Thyroid gland (tissue), 4 donors: ENCODE results near the gene ACSM2A. TPM values are rescaled to one million over a fixed set of nuclear protein-coding genes. Genes with fewer than 3 reads are reported as not detected.
"Not testable (repeated sequence)": the region's sequence is repeated elsewhere in the genome, so short reads cannot be mapped to it uniquely, and the experiment has no call there.

ENCODE experiments used
- DNase-seq, 2 donors: peaks; one replicate each; pipeline ENCODE4 v3.0.0-alpha.2; 2019
- H3K27ac ChIP-seq, 3 donors: fragments of 200-600 bp; sonication (generic); 1 replicate in 2 of 3; 2 replicates in 1 of 3; pipeline ENCODE4 v1.5.1; 2016 to 2019; ENCODE audit warnings: mild to moderate bottlenecking in 1 of 3, moderate library complexity in 1 of 3
- H3K27me3 ChIP-seq: fragments of 200-600 bp; sonication (generic); one replicate; pipeline ENCODE4 v1.5.1; 2019
- H3K36me3 ChIP-seq, 2 donors: fragments of 200-600 bp; sonication (generic); one replicate each; pipeline ENCODE4 v1.5.1; 2016 to 2019
- H3K4me1 ChIP-seq, 2 donors: fragments of 200-600 bp; sonication (generic); one replicate each; pipeline ENCODE4 v1.5.1; 2017 to 2019
- H3K4me3 ChIP-seq, 3 donors: fragments of 200-600 bp; sonication (generic); replicated peaks in 1 of 3; 1 replicate in 2 of 3; 2 replicates in 1 of 3; pipeline ENCODE4 v1.5.1; 2016; ENCODE audit warnings: mild to moderate bottlenecking in 1 of 3
- H3K9me3 ChIP-seq: fragments of 200-600 bp; sonication (generic); one replicate; pipeline ENCODE4 v1.5.1; 2017
- POLR2A ChIP-seq, 2 donors: fragments of 450-650 bp; IDR thresholded peaks; one replicate each; pipeline ENCODE4 v1.6.1; 2017; ENCODE audit warnings: antibody characterized with exemption in 2 of 2, mild to moderate bottlenecking in 2 of 2, moderate library complexity in 1 of 2
- WGBS, 2 donors: methylation state at CpG; one replicate each; pipeline ENCODE4 v1.1.5; 2017; 5-methylcytosine and 5-hydroxymethylcytosine counted together
- intact Hi-C: fragments of 100-400 bp; cut with DNase I; formaldehyde crosslinking; loops from one replicate; pipeline ENCODE4 v1.15.1; 2023
- total RNA-seq, 4 donors: library from RNA; depleted of rRNA; stranded (reverse); fragments of >200 nt; gene quantifications; one replicate each; pipeline ENCODE4 v1.2.3, GENCODE V29; 2016
- TF ChIP-seq, protein P1 (sequence below), 6 experiments: fragments of 200-600 bp in 3 of 6; fragments of 450-650 bp in 3 of 6; sonication (generic) in 3 of 6; IDR thresholded peaks; one replicate each; pipeline ENCODE4 v1.5.1; 2016 to 2019; ENCODE audit warnings: antibody characterized with exemption in 6 of 6, mild to moderate bottlenecking in 2 of 6, inconsistent platforms in 1 of 6, moderate library complexity in 1 of 6

ACSM2A gene
- total RNA-seq, 4 donors from 2014 or later = 0.20 to 0.56 TPM; not detected in 2

DNA sequence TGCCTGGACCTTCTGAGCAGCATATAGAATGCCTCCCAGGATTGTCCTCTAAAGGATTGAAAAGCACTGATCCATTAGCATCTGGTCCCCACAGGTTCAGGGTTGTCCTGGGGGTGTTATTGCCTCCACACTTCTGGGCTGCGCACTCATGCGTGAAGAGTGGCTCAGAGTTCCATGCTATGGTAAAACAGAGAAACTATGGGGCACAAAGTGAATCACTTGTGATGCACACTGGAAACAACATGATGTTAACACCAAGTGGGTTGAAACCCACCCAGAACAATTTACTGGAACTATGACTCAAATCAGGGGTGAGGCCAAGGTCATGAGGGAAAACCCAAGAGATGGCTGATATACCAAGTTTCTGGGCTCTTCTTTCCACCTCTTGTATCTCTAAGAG, 18.6 kb downstream of the ACSM2A start:
- H3K4me3 ChIP-seq, H3K9me3 ChIP-seq, H3K27me3 ChIP-seq, intact Hi-C loops, H3K36me3 ChIP-seq, H3K4me1 ChIP-seq, H3K27ac ChIP-seq, DNase-seq: not testable (repeated sequence)
- WGBS, 2 donors = 100% methylated on average over 2 of the region's 2 CpGs

DNA sequence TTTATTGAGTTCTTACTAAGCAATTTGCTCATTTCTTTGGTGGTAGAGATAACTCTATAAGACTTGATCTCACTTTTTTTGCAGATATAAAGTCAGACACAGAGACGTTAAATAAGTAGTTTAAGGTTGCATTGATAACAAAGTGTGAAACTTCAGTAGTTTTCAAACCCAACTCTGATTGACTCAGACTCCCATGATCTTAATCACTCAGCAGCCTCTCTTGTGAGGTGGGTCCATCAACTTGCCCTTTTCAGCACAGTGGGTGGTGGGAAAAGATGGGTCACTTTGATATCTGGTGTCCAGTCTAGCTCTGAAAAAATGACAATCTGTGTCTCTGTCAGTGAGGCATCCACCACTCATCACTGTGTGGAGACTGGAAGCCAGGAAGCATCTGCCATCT, 19.4 kb downstream of the ACSM2A start:
- H3K36me3 ChIP-seq, H3K27me3 ChIP-seq, intact Hi-C loops, H3K4me1 ChIP-seq, DNase-seq, H3K9me3 ChIP-seq, H3K27ac ChIP-seq, H3K4me3 ChIP-seq: not testable (repeated sequence)
- 85 to 88% methylated on average over 1 of the region's 1 CpG for WGBS, 2 donors

DNA sequence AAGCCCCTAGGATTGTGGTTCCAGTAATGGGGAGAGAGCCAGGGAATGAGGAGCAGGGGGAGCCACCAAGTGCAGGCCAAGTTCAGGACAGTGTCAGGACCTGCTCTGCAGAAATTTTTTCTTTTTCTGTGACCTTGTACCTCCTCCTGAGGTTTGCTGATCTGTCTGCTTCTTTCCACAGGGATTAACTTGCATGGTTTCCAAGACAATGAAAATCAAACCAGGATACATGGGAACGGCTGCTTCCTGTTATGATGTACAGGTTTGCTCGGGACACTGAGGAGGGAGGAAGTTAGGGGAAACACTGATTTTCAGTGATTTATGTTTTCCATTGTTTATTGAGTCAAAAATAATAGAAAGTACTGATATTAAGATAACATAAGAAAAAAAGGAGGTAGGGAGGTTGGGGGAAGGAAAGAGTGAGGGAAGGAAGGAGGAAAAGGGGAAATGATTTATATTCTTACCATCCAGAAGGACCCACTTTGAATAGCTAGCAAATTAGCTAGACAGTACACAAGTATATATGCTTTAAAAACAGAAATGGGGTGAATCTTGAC, 25.9 kb downstream of the ACSM2A start:
- H3K9me3 ChIP-seq, intact Hi-C loops, H3K27me3 ChIP-seq, H3K4me1 ChIP-seq, DNase-seq, H3K4me3 ChIP-seq, H3K27ac ChIP-seq, H3K36me3 ChIP-seq: not testable (repeated sequence)
- 54 to 61% methylated on average over 2 of the region's 2 CpGs for WGBS, 2 donors

DNA sequence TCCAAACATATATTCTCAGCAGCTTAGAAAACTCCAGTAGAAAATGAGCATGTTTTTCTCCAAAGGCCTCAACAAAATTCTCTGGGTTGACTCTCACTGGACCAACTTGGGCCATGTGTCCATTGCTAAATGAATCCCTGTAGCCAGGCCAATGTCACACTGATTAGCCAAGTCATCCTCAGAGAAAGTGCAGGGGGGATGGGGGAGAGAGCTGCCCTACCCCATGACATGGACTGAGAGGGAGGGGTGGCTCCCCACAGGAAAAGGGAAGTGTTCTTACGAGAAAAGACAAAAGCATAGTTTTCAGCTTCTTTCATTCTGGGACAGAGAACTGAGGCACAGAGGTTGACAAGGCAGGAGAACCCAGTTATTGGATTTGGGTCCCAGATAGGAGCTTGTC, 32.7 kb downstream of the ACSM2A start:
- H3K36me3 ChIP-seq, H3K27me3 ChIP-seq, H3K9me3 ChIP-seq, H3K4me1 ChIP-seq, H3K27ac ChIP-seq, DNase-seq, intact Hi-C loops, H3K4me3 ChIP-seq: not testable (repeated sequence)
- 57 to 67% methylated on average over 1 of the region's 1 CpG for WGBS, 2 donors

DNA sequence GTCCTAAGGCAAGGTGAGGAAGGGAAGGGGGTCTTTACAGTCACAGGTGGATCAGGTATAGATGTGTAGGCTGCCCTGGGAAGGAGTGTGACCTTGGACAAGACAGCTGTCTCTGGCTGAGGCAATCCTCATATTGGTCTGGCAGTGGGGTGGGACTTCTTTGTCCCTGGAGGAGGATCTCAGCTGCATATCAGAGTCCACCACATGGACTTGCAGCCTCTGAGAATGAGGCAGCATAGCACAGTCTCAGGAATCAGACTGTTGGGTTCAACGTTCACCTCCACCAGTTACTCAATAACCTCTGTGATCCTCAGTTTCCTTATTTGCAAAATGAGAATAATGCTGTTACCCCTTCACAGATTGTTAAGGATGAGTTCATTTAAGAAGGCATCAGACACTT, 33.4 kb downstream of the ACSM2A start:
- no peak overlapping the region for H3K27ac ChIP-seq
- DNase-seq = no peak
- TF ChIP-seq, protein P1, sequence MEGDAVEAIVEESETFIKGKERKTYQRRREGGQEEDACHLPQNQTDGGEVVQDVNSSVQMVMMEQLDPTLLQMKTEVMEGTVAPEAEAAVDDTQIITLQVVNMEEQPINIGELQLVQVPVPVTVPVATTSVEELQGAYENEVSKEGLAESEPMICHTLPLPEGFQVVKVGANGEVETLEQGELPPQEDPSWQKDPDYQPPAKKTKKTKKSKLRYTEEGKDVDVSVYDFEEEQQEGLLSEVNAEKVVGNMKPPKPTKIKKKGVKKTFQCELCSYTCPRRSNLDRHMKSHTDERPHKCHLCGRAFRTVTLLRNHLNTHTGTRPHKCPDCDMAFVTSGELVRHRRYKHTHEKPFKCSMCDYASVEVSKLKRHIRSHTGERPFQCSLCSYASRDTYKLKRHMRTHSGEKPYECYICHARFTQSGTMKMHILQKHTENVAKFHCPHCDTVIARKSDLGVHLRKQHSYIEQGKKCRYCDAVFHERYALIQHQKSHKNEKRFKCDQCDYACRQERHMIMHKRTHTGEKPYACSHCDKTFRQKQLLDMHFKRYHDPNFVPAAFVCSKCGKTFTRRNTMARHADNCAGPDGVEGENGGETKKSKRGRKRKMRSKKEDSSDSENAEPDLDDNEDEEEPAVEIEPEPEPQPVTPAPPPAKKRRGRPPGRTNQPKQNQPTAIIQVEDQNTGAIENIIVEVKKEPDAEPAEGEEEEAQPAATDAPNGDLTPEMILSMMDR (IDR thresholded peaks at IDR 0.05) = no peak
- no peak for TF ChIP-seq POLR2A (IDR thresholded peaks at IDR 0.05)
- no peaks in the 10 kb centered on the region for H3K4me1 ChIP-seq
- H3K9me3 ChIP-seq = no peaks in the 10 kb centered on the region
- intact Hi-C loops = no loop called here
- H3K27me3 ChIP-seq = no peaks in the 10 kb centered on the region
- no peaks in the 10 kb centered on the region for H3K36me3 ChIP-seq
- H3K4me3 ChIP-seq = no peak overlapping the region
- WGBS, 2 donors = 73 to 100% methylated on average over 1 of the region's 1 CpG

DNA sequence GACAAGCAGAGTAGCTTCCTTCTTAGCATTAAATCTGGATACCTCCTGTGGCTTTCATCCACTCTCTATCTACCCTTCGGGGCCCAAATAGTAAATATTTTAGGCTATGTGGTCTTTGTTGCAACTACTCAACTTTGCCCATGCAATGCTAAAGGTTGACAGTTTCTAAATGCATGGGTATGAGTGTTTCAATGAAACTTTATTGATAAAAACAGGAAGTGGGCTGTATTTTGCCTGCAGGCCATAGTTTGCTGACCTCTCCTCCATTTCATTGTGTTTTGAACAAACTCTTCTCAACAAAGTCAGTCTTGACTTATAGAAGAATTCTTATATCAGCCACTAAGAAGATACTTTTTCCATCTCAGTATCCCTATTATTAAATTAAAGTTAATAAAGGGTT, 34.1 kb downstream of the ACSM2A start:
- no peak overlapping the region for H3K4me3 ChIP-seq
- 79 to 81% methylated on average over 1 of the region's 1 CpG for WGBS, 2 donors
- intact Hi-C loops = no loop called here
- H3K9me3 ChIP-seq = no peaks in the 10 kb centered on the region
- H3K27ac ChIP-seq = no peak overlapping the region
- DNase-seq = no peak
- no peaks in the 10 kb centered on the region for H3K27me3 ChIP-seq
- TF ChIP-seq POLR2A (IDR thresholded peaks at IDR 0.05) = no peak
- TF ChIP-seq, protein P1 (IDR thresholded peaks at IDR 0.05) = no peak
- no peaks in the 10 kb centered on the region for H3K36me3 ChIP-seq
- no peaks in the 10 kb centered on the region for H3K4me1 ChIP-seq

DNA sequence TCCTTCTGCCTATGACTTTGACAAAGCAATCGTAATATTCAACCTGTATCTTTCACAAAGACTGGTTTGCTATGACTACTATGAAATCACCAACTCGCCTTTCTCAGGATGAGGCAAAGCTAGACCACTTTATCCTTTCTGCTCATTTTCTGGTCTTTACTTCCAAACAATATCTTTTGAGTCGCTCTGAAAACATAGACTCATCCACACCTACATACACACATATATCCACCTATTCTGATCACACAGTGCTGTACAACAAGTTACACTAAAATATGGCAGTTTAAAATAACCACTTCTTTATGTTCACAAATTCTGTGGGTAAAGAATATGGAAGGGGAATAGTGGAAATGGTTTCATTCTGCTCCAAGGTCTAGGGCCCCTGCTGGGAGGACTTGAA, 39.7 kb downstream of the ACSM2A start:
- no CpG with 5 or more reads among the region's 3 CpGs for WGBS, 2 donors
- H3K4me3 ChIP-seq = not testable (repeated sequence)

DNA sequence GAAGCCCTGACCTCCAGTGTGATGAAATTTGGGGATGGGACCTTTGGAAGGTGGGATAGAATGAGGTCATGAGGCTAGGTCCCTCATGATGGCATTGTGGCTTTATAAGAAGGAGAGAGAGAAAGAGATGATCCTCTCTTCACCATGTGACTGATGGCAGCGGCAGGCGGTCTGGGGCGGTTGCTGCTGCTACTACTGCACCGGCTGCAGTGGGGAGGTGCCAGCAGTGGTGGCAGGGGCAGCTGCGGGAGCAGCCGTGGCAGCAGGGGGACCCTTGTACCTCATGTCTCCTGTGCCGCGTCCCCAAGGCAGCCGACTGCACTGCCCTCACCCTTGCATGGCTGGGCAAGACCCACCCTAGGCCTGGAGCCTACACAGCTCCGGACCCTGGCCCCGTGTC, 40.1 kb downstream of the ACSM2A start:
- WGBS, 2 donors = no CpG with 5 or more reads among the region's 11 CpGs
- H3K4me3 ChIP-seq, H3K27me3 ChIP-seq, H3K9me3 ChIP-seq, H3K4me1 ChIP-seq, H3K36me3 ChIP-seq, H3K27ac ChIP-seq, intact Hi-C loops, DNase-seq: not testable (repeated sequence)

More for the DNA sequence above, 39.7 kb downstream of the ACSM2A start:
- DNase-seq, H3K27ac ChIP-seq, H3K9me3 ChIP-seq, H3K36me3 ChIP-seq, H3K27me3 ChIP-seq, H3K4me1 ChIP-seq, intact Hi-C loops: not testable (repeated sequence)
